K562 (cell line): Measurements from ENCODE around the gene LETM1. TPM values are rescaled to one million over a fixed set of nuclear protein-coding genes. Genes with fewer than 3 reads are reported as not detected.

Source experiments
- ARNT ChIP-seq, 2 experiments: fragments of 450-650 bp; IDR thresholded peaks; 2 replicates each; pipeline ENCODE4 v1.6.1; 2016; ENCODE audit warnings: mild to moderate bottlenecking in 1 of 2
- CGGBP1 ChIP-seq: fragments of 250-450 bp; sonication (Bioruptor Pico); IDR thresholded peaks from 2 replicates; pipeline ENCODE4 v1.9.0; 2021; ENCODE audit warnings: mild to moderate bottlenecking
- DPF2 ChIP-seq: fragments of 450-650 bp; IDR thresholded peaks from 2 replicates; pipeline ENCODE4 v1.6.1; 2016
- FOS ChIP-seq: IDR thresholded peaks from 3 replicates; pipeline ENCODE4 v1.6.1; 2011; ENCODE audit not compliant: insufficient read length; ENCODE audit errors: extremely low read depth
- FOXP4 ChIP-seq: sonication (generic); formaldehyde crosslinking; IDR thresholded peaks from 2 replicates; pipeline ENCODE4 v1.8.0; 2022; ENCODE audit warnings: mild to moderate bottlenecking, missing genetic modification reagents, borderline replicate concordance
- GTF2A2 ChIP-seq: IDR thresholded peaks from 2 replicates; pipeline ENCODE4 v1.6.1; 2016; ENCODE audit warnings: mild to moderate bottlenecking, missing genetic modification characterization, missing compliant biosample characterization
- HNRNPK ChIP-seq: fragments of 200-400 bp; formaldehyde crosslinking; IDR thresholded peaks from one replicate; pipeline ENCODE4 v1.6.1; 2018; ENCODE audit warnings: mild to moderate bottlenecking, low read depth, low read length; ENCODE audit not compliant: poor library complexity, severe bottlenecking
- JUN ChIP-seq, 2 experiments: sonication (generic) in 1 of 2; formaldehyde crosslinking in 1 of 2; IDR thresholded peaks; 2 replicates each; pipeline versions ENCODE4 v1.6.1 to v1.8.0; 2012 to 2022; ENCODE audit warnings: borderline replicate concordance in 2 of 2, mild to moderate bottlenecking in 2 of 2, improper control_type of control experiment in 1 of 2, low read depth in 1 of 2, low read length in 1 of 2, missing genetic modification reagents in 1 of 2
- MYBL2 ChIP-seq, 2 experiments: fragments of 450-650 bp in 1 of 2; sonication (generic) in 1 of 2; formaldehyde crosslinking in 1 of 2; IDR thresholded peaks; 2 replicates each; pipeline versions ENCODE4 v1.6.1 to v1.8.1; 2017 to 2022; ENCODE audit warnings: borderline replicate concordance in 1 of 2, inconsistent platforms in 1 of 2, low read depth in 1 of 2, mild to moderate bottlenecking in 1 of 2, missing genetic modification reagents in 1 of 2, moderate library complexity in 1 of 2
- NRF1 ChIP-seq, 2 experiments: fragments of 450-650 bp; IDR thresholded peaks in 1 of 2; conservative IDR thresholded peaks in 1 of 2; 2 replicates each; pipeline ENCODE4 v1.6.1; 2014; ENCODE audit warnings: mild to moderate bottlenecking in 2 of 2
- PHF8 ChIP-seq: fragments of 200-600 bp; sonication (generic); IDR thresholded peaks from 2 replicates; pipeline ENCODE4 v1.6.1; 2012; ENCODE audit warnings: mixed run types, mild to moderate bottlenecking, inconsistent platforms, low read length, moderate library complexity, borderline replicate concordance
- RBM14 ChIP-seq: fragments of 200-400 bp; formaldehyde crosslinking; IDR thresholded peaks from 2 replicates; pipeline ENCODE4 v1.6.1; 2018; ENCODE audit warnings: low read depth, mild to moderate bottlenecking, low read length, moderate library complexity, borderline replicate concordance; ENCODE audit not compliant: insufficient read depth
- SAP30 ChIP-seq: fragments of 200-600 bp; sonication (generic); IDR thresholded peaks from 2 replicates; pipeline ENCODE4 v1.6.1; 2012; ENCODE audit warnings: borderline replicate concordance, low read depth, mild to moderate bottlenecking, moderate library complexity, low read length, control low read depth, inconsistent platforms; ENCODE audit not compliant: insufficient read depth, poor library complexity, severe bottlenecking
- SLC30A9 ChIP-seq: fragments of 250-450 bp; sonication (Bioruptor Pico); IDR thresholded peaks from 2 replicates; pipeline ENCODE4 v1.8.0; 2022; ENCODE audit warnings: mild to moderate bottlenecking, moderate library complexity
- SMARCB1 ChIP-seq: IDR thresholded peaks from 2 replicates; pipeline ENCODE4 v1.6.1; 2011; ENCODE audit warnings: improper control_type of control experiment, low read depth; ENCODE audit not compliant: insufficient read length
- SPI1 ChIP-seq: IDR thresholded peaks from 2 replicates; pipeline ENCODE4 v1.6.1; 2011; ENCODE audit warnings: low read depth, low read length, control low read depth, borderline replicate concordance
- TCF7L2 ChIP-seq: fragments of 150-350 bp; IDR thresholded peaks from 2 replicates; pipeline ENCODE4 v1.6.1; 2016; ENCODE audit warnings: low read depth, mild to moderate bottlenecking, low read length, moderate library complexity
- ZC3H11A ChIP-seq: IDR thresholded peaks from 2 replicates; pipeline ENCODE4 v1.6.1; 2012; ENCODE audit warnings: low read depth, low read length, improper control_type of control experiment
- ZNF263 ChIP-seq: sonication (generic); formaldehyde crosslinking; IDR thresholded peaks from 2 replicates; pipeline ENCODE4 v1.8.0; 2022; ENCODE audit warnings: mild to moderate bottlenecking, missing genetic modification reagents, borderline replicate concordance
- ZNF3 ChIP-seq: fragments of 250-450 bp; sonication (Bioruptor Pico); IDR thresholded peaks from 2 replicates; pipeline ENCODE4 v1.5.0; 2021; ENCODE audit warnings: mild to moderate bottlenecking, moderate library complexity
- polyA plus RNA-seq, 8 experiments: library from polyadenylated mRNA; depleted of rRNA in 4 of 8; stranded (reverse) in 5 of 8; unstranded in 3 of 8; fragments of >200 nt; fragmentation: Nextera tagmentation in 2 of 8; fragmentation: Illumina TruSeq in 1 of 8; extraction: Ambion mirVana in 2 of 8; extraction: Trizol in 1 of 8; gene quantifications; 2 replicates each; pipeline versions ENCODE4 v1.2.1 to v1.2.3, GENCODE V29; 2011 to 2014; ENCODE audit warnings: inconsistent platforms in 1 of 8, missing spikeins in 1 of 8
- total RNA-seq, 7 experiments: library from RNA; depleted of rRNA in 6 of 7; stranded (reverse); fragments of >200 nt in 6 of 7; fragmentation: Illumina TruSeq in 2 of 7; extraction: Trizol in 2 of 7; gene quantifications; 2 replicates each; pipeline versions ENCODE4 v1.2.1 to v1.2.3, GENCODE V29; 2011 to 2021; ENCODE audit warnings: low replicate concordance in 1 of 7
- TF ChIP-seq, protein P1 (sequence below): fragments of 450-650 bp; formaldehyde crosslinking; IDR thresholded peaks from 2 replicates; pipeline ENCODE4 v1.4.0; 2020; ENCODE audit warnings: mild to moderate bottlenecking, moderate library complexity

Gene LETM1
- total and polyA plus RNA-seq, 9 of the 15 experiments (the other 6 are each of a cell fraction or from before 2014, with no cell fraction given): 3.9 to 109 (median 35.0) TPM

DNA sequence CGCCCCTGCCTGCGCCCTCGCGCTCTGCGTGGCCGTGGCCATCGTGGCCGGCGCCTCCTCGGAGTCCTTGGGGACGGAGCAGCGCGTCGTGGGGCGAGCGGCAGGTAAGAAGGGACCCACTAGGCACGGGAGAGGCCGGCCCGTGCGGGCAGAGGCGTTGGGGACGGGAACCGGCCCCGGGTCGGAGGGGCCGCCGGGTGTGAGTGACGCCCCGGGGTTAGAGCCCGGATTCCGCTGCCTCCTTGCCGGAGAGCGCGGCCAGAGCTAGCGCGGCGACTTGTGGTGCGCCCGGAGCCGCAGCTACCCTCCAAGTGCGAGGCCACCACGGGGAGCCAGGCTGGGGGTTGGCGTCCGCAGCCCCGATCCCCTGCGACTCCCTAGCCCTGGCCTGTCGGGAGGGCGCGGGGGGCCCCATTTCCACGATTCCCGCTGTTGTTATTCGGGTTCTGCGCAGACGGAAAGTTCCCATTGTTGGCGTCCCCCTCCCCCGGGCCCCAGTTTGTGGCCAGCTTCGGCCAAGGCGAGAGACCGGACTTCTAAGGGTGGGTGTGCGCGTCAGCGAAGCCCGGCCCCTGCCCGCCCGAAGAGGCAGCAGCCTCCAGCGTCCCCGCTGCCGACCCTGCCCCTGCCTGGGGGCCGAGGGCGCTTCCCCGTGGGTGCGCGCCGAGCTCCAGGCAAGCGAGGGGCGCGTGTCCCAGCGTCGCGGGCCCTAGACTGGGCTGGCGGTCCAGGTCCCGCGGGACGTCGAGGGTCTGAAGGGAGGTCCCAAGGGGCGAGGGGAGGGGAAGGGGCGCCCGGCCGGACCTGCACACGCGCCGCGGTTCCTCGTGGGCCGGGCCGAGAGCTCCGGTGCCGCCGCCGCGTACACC is 61.8 kb downstream of the LETM1 start (continued):
- TF ChIP-seq ZNF3 (CRISPR knock-in tag): no peak
- no peak for TF ChIP-seq CGGBP1
- no peak for TF ChIP-seq GTF2A2 (tag)
- TF ChIP-seq FOXP4: no peak
- TF ChIP-seq, protein P1, sequence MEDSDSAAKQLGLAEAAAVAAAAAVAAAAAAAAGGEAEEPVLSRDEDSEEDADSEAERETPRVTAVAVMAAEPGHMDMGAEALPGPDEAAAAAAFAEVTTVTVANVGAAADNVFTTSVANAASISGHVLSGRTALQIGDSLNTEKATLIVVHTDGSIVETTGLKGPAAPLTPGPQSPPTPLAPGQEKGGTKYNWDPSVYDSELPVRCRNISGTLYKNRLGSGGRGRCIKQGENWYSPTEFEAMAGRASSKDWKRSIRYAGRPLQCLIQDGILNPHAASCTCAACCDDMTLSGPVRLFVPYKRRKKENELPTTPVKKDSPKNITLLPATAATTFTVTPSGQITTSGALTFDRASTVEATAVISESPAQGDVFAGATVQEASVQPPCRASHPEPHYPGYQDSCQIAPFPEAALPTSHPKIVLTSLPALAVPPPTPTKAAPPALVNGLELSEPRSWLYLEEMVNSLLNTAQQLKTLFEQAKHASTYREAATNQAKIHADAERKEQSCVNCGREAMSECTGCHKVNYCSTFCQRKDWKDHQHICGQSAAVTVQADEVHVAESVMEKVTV (CRISPR knock-in tag): no peak
- TF ChIP-seq JUN (IDR thresholded peaks at IDR 0.05; ENCODE audit: borderline replicate concordance, low read depth, low read length): no peak
- TF ChIP-seq JUN (CRISPR knock-in tag; IDR thresholded peaks at IDR 0.05; ENCODE audit: borderline replicate concordance): no peak
- TF ChIP-seq MYBL2 (IDR thresholded peaks at IDR 0.05; ENCODE audit: low read depth): no peak
- TF ChIP-seq MYBL2 (CRISPR knock-in tag; IDR thresholded peaks at IDR 0.05; ENCODE audit: borderline replicate concordance): no peak
- no peak for TF ChIP-seq SMARCB1
- TF ChIP-seq ZNF263 (CRISPR knock-in tag): no peak
- no peak for TF ChIP-seq SAP30
- TF ChIP-seq NRF1 (conservative IDR thresholded peaks at IDR 0.05 in 1 of 2, IDR thresholded peaks at IDR 0.05 in 1 of 2): 0 out of 4 replicates have a peak, but pooled peaks of 1 of the 2 experiments have one; percentile 12
- TF ChIP-seq RBM14: 0 out of 2 replicates have a peak, but pooled peaks have one; percentile 46
- TF ChIP-seq TCF7L2: no peak
- no peak for TF ChIP-seq SLC30A9 (CRISPR knock-in tag)
- no peak for TF ChIP-seq DPF2
- no peak for TF ChIP-seq FOS
- TF ChIP-seq ARNT (IDR thresholded peaks at IDR 0.05): no peak
- TF ChIP-seq HNRNPK: no peak
- no peak for TF ChIP-seq ZC3H11A
- TF ChIP-seq PHF8: no peak; the same call in 1 of the 2 replicates
- no peak for TF ChIP-seq SPI1
